H1 (cell line): Measurements from ENCODE around the gene ABCA9.

ENCODE experiments used
- BCL11A ChIP-seq, 2 experiments: IDR thresholded peaks; one replicate each; pipeline ENCODE4 v1.6.1; 2011; ENCODE audit warnings: low read depth in 2 of 2, low read length in 2 of 2, mild to moderate bottlenecking in 2 of 2
- CHD2 ChIP-seq: IDR thresholded peaks from 2 replicates; pipeline ENCODE4 v1.6.1; 2012; ENCODE audit warnings: low read length, improper control_type of control experiment
- CTCF ChIP-seq, 3 experiments: IDR thresholded peaks; 1 replicate in 2 of 3; 2 replicates in 1 of 3; pipeline versions ENCODE4 v1.5.1 to v1.6.1; 2011; ENCODE audit warnings: low read length in 3 of 3, mild to moderate bottlenecking in 3 of 3, inconsistent platforms in 2 of 3, low read depth in 1 of 3, moderate library complexity in 1 of 3; ENCODE audit not compliant: insufficient read depth in 1 of 3; ENCODE audit errors: control extremely low read depth in 1 of 3
- EGR1 ChIP-seq: IDR thresholded peaks from 2 replicates; pipeline ENCODE4 v1.6.1; 2011; ENCODE audit warnings: low read depth, low read length, borderline replicate concordance
- EP300 ChIP-seq, 2 experiments: IDR thresholded peaks; 1 replicate in 1 of 2; 2 replicates in 1 of 2; pipeline ENCODE4 v1.6.1; 2011 to 2012; ENCODE audit warnings: low read depth in 2 of 2, low read length in 2 of 2, mild to moderate bottlenecking in 2 of 2, borderline replicate concordance in 1 of 2, inconsistent platforms in 1 of 2, moderate library complexity in 1 of 2
- EZH2 ChIP-seq: fragments of 200-600 bp; sonication (generic); IDR thresholded peaks from 2 replicates; pipeline ENCODE4 v1.7.1; 2012; ENCODE audit warnings: low read depth, mild to moderate bottlenecking, moderate library complexity, low read length, inconsistent platforms; ENCODE audit not compliant: severe bottlenecking
- HDAC2 ChIP-seq, 2 experiments: fragments of 300-600 bp in 1 of 2; sonication (generic) in 1 of 2; IDR thresholded peaks; 2 replicates each; pipeline ENCODE4 v1.6.1; 2011 to 2012; ENCODE audit warnings: low read depth in 2 of 2, low read length in 2 of 2, mild to moderate bottlenecking in 2 of 2, moderate library complexity in 2 of 2, borderline replicate concordance in 1 of 2, inconsistent platforms in 1 of 2
- PHF8 ChIP-seq: fragments of 200-600 bp; sonication (generic); conservative IDR thresholded peaks from 2 replicates; pipeline ENCODE4 v1.7.1; 2012; ENCODE audit warnings: low read depth, mild to moderate bottlenecking, inconsistent platforms, low read length, moderate library complexity
- POLR2A ChIP-seq, 2 experiments: IDR thresholded peaks; 1 replicate in 1 of 2; 2 replicates in 1 of 2; pipeline ENCODE4 v1.6.1; 2011; ENCODE audit warnings: low read depth in 2 of 2, low read length in 2 of 2, mild to moderate bottlenecking in 2 of 2; ENCODE audit errors: control extremely low read depth in 1 of 2
- SUZ12 ChIP-seq: fragments of 200-600 bp; sonication (generic); IDR thresholded peaks from 2 replicates; pipeline ENCODE4 v1.6.1; 2012; ENCODE audit warnings: mild to moderate bottlenecking, inconsistent platforms, low read length, moderate library complexity, mixed read lengths
- TAF1 ChIP-seq: IDR thresholded peaks from 2 replicates; pipeline ENCODE4 v1.6.1; 2011; ENCODE audit warnings: mild to moderate bottlenecking, low read depth, low read length
- TF ChIP-seq, protein P1 (sequence below): IDR thresholded peaks from 2 replicates; pipeline ENCODE4 v1.6.1; 2012; ENCODE audit warnings: low read length, inconsistent platforms
- TF ChIP-seq, protein P2 (sequence below): IDR thresholded peaks from 2 replicates; pipeline ENCODE4 v1.6.1; 2011; ENCODE audit warnings: low read length, improper control_type of control experiment

DNA sequence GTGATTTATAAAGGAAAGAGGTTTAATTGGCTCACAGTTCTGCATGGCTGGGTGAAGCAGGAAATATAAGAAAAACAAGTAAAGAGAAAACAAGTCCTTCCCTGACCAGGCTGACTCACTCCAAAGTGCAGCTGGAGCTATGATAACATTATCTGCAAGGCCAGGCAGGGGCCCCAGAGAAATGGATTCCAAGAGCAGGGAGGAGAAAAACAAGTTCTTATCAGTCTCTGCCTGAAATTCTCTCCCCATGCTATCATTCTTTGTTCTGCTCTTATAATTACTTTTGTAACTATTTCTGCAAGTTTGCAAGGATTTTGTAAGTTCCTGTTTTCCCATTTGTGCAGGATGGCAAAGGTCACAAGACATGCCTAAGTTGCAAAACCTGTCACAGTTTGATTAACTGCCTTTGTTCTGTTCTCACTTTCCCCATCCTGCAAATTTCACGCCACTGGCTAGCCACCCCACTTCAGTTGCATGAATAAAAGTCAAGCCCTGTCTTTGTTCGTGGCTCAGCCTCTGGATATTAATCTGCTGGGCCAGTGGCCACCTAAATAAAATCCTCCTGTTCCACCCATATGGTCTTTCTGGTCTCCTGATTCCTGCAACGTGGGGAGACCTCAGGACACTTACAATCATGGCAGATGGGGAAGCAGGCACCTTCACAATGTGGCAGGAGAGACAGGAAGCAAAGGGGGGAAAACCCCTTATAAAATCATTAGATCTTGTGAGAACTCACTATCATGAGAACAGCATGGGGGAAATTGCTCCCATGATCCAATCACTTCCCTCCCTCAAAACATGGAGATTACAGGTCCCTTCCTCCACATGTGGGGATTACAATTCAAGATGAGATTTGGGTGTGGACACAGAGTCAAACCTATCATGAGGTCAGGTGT, 13.1 kb downstream of the ABCA9 start:
- TF ChIP-seq, protein P1, sequence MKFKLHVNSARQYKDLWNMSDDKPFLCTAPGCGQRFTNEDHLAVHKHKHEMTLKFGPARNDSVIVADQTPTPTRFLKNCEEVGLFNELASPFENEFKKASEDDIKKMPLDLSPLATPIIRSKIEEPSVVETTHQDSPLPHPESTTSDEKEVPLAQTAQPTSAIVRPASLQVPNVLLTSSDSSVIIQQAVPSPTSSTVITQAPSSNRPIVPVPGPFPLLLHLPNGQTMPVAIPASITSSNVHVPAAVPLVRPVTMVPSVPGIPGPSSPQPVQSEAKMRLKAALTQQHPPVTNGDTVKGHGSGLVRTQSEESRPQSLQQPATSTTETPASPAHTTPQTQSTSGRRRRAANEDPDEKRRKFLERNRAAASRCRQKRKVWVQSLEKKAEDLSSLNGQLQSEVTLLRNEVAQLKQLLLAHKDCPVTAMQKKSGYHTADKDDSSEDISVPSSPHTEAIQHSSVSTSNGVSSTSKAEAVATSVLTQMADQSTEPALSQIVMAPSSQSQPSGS, result no peak
- no peak for TF ChIP-seq HDAC2 (IDR thresholded peaks at IDR 0.05; ENCODE audit: borderline replicate concordance in 1 of 2, low read depth in 2 of 2, low read length in 2 of 2)
- TF ChIP-seq POLR2A (IDR thresholded peaks at IDR 0.05; ENCODE audit: control extremely low read depth in 1 of 2, low read depth in 2 of 2, low read length in 2 of 2), result no peak
- TF ChIP-seq, protein P2, sequence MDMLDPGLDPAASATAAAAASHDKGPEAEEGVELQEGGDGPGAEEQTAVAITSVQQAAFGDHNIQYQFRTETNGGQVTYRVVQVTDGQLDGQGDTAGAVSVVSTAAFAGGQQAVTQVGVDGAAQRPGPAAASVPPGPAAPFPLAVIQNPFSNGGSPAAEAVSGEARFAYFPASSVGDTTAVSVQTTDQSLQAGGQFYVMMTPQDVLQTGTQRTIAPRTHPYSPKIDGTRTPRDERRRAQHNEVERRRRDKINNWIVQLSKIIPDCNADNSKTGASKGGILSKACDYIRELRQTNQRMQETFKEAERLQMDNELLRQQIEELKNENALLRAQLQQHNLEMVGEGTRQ, result no peak
- TF ChIP-seq CTCF (IDR thresholded peaks at IDR 0.05; ENCODE audit: control extremely low read depth in 1 of 3, insufficient read depth in 1 of 3, low read depth in 1 of 3, low read length in 3 of 3), result no peak
- no peak for TF ChIP-seq EGR1
- TF ChIP-seq EZH2, result no peak
- TF ChIP-seq SUZ12, result no peak
- no peak for TF ChIP-seq CHD2
- no peak for TF ChIP-seq TAF1
- TF ChIP-seq PHF8, result no peak
- no peak for TF ChIP-seq BCL11A (IDR thresholded peaks at IDR 0.05; ENCODE audit: low read depth in 2 of 2, low read length in 2 of 2)
- TF ChIP-seq EP300 (IDR thresholded peaks at IDR 0.05; ENCODE audit: borderline replicate concordance in 1 of 2, low read depth in 2 of 2, low read length in 2 of 2), result no peak
